GM12874 (cell line): ENCODE data around the gene ACOXL.

ENCODE experiments used
- CTCF ChIP-seq: IDR thresholded peaks from 2 replicates; pipeline ENCODE4 v1.5.1; 2011; ENCODE audit warnings: low read depth, mild to moderate bottlenecking, control low read depth, low read length, moderate library complexity; ENCODE audit not compliant: insufficient read depth

The ACOXL gene

GRCh38 chr2:111022633-111023032 is 290.3 kb downstream of the ACOXL start:
- no peak for TF ChIP-seq CTCF

GRCh38 chr2:111024496-111024895 is 292.1 kb downstream of the ACOXL start:
- no peak for TF ChIP-seq CTCF

GRCh38 chr2:111025288-111025687 is 292.9 kb downstream of the ACOXL start:
- no peak for TF ChIP-seq CTCF

- TF ChIP-seq CTCF, result no peak
Measured at GRCh38 chr2:111028720-111029119, 296.3 kb downstream of the ACOXL start.

GRCh38 chr2:111029181-111029927 is 297.0 kb downstream of the ACOXL start:
- TF ChIP-seq CTCF, result no peak

GRCh38 chr2:111030260-111030891 is 298.0 kb downstream of the ACOXL start:
- TF ChIP-seq CTCF, result no peak

- TF ChIP-seq CTCF, result no peak
Measured at GRCh38 chr2:111030945-111031344, 298.6 kb downstream of the ACOXL start.
